ENCODE data around the gene PTGES3.
A peak's percentile ranks its signal among the peaks of the same experiment; 100 is the strongest.
"Not testable (repeated sequence)": the region's sequence is repeated elsewhere in the genome, so short reads cannot be mapped to it uniquely, and the experiment has no call there.

Gene PTGES3

DNA sequence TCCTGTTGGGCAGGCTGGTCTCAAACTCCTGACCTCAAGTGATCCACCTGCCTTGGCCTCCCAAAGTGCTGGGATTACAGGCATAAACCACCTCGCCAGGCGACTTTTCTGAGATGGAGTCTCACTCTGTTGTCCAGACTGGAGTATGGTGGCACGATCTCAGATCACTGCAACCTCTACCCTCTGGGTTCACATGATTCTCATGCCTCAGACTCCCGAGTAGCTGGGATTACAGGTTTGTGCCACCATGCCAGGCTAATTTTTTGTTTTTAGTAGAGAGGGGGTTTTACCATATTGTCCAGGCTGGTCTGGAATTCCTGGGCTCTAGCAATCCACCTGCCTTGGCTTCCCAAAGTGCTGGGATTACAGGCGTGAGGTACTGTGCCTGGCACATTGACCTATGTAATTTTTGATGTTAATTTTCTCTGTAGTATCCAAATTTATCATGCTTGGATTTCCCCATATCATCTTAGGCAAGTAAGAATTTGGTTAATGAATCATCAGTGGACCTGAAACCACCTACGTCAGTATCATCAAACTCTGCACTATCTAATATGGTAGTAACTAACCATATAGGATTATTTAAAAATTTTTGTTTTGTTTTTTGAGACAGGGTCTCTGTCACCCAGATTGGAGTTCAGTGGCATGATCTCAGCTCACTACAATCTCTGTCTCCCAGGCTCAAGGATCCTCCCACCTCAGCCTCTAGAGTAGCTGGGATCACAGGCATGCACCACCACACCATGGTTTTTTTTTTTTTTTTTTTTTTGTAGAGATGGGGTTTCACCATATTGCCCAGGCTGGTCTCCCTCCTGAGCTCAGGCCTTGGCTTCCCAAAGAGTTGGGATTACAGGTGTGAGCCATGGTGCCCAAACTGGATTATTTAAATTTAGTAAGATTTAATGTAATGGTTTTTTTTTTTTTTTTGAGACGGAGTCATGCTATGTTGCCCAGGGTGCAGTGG is 30.4 kb downstream of the PTGES3 start:
- FAIRE-seq: no peak
- no peak for DNase-seq (ENCODE audit: insufficient read length, low spot score)

DNA sequence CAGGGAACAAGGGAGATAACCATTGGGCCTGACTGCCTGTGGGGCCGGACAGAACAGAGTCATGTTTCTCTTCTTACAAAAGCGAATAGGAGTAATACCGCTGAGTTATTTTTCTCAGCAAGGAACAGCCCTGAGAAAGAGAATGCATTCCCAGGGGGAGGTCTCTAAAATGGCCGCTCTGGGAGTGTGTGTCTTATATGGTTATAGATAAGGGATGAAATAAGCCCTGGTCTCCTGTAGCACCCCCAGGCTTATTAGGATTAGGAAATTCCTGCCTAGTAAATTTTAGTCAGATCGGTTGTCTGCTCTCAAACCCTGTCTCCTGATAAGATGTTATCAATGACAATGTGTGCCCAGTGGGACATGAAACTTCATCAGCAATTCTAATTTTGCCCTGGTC is 34.3 kb downstream of the PTGES3 start:
- DNase-seq (ENCODE audit: insufficient read length, low spot score); FAIRE-seq: not testable (repeated sequence)

More for the DNA sequence above, 30.4 kb downstream of the PTGES3 start:
- no peak for TF ChIP-seq POLR2A (IDR thresholded peaks at IDR 0.05; ENCODE audit: low read depth, low read length)

- not testable (repeated sequence) for FAIRE-seq
Measured at GRCh38 chr12:56648023-56648422, 40.1 kb downstream of the PTGES3 start.

GRCh38 chr12:56645717-56646446 is 42.2 kb downstream of the PTGES3 start, which contains the start of gene ATP5F1B:
Gene ATP5F1B (minus strand): TSS chr12:56645984. CDS start chr12:56645963, 21 bp downstream.
- DNase-seq (ENCODE audit: insufficient read length, low spot score) (peak; percentile 95), FAIRE-seq (peak; percentile 95)
- peak; percentile 98 for TF ChIP-seq POLR2A (IDR thresholded peaks at IDR 0.05; ENCODE audit: low read depth, low read length)

More at GRCh38 chr12:56648023-56648422, 40.1 kb downstream of the PTGES3 start:
- not testable (repeated sequence) for DNase-seq (ENCODE audit: insufficient read length, low spot score)

- TF ChIP-seq POLR2A (IDR thresholded peaks at IDR 0.05; ENCODE audit: low read depth, low read length): no peak
- DNase-seq (ENCODE audit: insufficient read length, low spot score) (no peak), FAIRE-seq (no peak)
Measured at GRCh38 chr12:56645201-56645716, 42.8 kb downstream of the PTGES3 start.

DNA sequence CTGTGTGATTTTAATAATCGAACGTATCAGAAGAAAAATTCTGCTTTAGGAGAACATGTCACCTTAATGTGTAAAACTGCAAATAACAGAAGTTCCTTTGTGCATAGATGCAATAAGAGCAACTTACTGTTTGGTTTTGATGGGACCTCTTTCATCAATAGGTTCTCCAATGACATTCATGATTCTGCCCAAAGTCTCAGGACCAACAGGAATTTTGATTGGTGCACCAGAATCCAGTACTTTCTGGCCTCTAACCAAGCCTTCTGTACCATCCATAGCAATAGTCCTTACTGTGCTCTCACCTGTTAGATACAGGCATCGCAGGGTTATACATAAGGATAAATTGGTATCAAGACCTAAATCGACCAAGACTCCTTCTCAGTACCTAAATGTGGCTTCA is 43.4 kb downstream of the PTGES3 start:
- TF ChIP-seq POLR2A (IDR thresholded peaks at IDR 0.05; ENCODE audit: low read depth, low read length): no peak
- FAIRE-seq: no peak
- DNase-seq (ENCODE audit: insufficient read length, low spot score): no peak

- FAIRE-seq: no peak
- TF ChIP-seq POLR2A (IDR thresholded peaks at IDR 0.05; ENCODE audit: low read depth, low read length): no peak
- no peak for DNase-seq (ENCODE audit: insufficient read length, low spot score)
Measured at GRCh38 chr12:56641219-56641618, 46.9 kb downstream of the PTGES3 start.

GRCh38 chr12:56637621-56638020 is 50.5 kb downstream of the PTGES3 start:
- TF ChIP-seq POLR2A (IDR thresholded peaks at IDR 0.05; ENCODE audit: low read depth, low read length): no peak
- DNase-seq (ENCODE audit: insufficient read length, low spot score) (no peak), FAIRE-seq (no peak)

DNA sequence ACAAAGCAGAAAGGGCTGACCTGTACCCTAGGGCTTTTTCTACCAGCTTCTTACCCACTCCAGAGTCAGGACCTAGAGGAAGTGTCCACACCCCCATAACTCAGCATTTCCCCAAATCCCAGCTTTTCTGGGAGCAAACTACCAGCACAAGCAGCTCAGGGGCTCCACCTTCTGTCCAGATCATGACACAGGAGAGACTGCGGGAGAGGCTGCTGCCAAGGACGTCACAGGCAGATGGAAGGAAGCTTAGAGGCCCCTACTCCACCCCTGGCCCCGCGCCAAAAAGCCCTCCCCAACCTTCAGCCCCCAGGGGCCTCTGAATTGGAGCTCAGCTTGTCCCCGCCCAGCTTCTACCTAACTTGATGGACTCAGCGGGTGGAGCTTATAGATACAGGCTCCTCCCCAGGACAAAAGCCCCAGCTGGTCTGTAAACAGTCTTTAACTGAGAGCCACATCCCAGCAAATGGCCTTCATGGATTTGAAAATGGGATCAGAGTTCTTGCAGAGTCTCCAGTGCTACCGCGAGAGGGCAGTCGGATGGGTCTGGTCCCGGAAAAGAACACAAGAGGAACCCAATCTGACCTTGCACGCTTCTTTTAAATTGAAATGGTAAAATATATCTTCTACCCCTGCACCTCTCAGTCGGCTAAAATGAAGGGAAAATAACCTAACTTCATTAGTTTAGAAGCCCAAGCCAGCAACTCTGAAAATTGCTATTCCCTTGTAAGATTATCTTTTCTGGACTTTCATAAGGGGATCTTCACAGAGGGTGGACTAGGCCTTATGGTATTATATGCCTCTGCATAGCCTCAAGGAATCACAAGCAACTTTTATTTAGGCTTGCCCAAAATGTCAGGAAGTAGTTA is 51.2 kb downstream of the PTGES3 start:
- TF ChIP-seq POLR2A (IDR thresholded peaks at IDR 0.05; ENCODE audit: low read depth, low read length): no peak
- DNase-seq (ENCODE audit: insufficient read length, low spot score) (peak; percentile 97), FAIRE-seq (peak; percentile 79)

DNA sequence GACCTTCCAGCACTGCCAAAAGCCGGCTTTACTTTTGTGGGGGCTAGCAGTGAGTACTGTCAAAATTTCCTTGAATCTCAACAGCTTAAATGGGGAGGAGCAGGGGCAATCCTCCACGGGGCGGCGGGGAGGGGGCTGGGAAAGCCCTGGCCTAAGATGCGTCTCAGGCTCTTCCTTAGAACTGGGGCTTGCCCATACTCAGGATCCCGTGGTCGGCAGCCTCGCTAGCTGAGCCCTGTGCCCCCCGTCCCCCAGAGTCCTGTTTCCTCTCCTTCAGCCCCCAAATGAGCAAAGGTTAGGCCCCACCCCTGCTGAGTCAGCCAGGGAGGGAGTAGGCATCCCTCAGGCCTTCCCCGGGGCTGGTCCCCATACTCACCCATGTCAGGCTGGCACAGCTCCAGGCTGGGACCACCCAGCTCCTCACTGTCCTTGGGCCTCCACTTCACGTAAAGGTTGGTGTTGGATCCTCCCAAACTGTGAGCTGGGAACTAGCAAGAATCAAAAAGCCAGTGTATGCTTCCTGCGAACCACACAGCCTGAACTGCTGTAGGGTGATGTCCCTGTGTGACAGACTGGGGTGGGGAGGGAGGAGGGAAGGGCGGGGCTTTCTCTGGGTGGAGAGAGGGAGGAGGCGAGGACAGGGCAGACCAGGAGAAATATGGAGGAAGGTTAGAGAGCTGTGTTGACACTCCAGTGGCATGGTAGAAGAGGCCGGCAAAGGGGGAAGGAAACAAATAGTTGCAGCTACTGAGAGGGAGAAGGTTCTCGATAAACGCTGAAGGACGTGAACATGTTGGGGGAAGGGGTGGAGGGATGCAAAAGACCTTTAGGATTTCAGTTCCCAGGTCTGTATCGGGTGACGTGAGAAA is 52.0 kb downstream of the PTGES3 start:
- TF ChIP-seq POLR2A (IDR thresholded peaks at IDR 0.05; ENCODE audit: low read depth, low read length): 0 out of 2 replicates have a peak, but pooled peaks have one; percentile 20
- DNase-seq (ENCODE audit: insufficient read length, low spot score): peak; percentile 92
- FAIRE-seq: no peak

GRCh38 chr12:56634837-56635791 is 53.0 kb downstream of the PTGES3 start:
- peak; percentile 85 for DNase-seq (ENCODE audit: insufficient read length, low spot score)
- FAIRE-seq: no peak

More at GRCh38 chr12:56634837-56635791, 53.0 kb downstream of the PTGES3 start:
- TF ChIP-seq POLR2A (IDR thresholded peaks at IDR 0.05; ENCODE audit: low read depth, low read length): peak; percentile 30; the same call in 1 of the 2 replicates
